HCT116 (cell line): ENCODE results near the gene CD300LD. TPM values are rescaled to one million over a fixed set of nuclear protein-coding genes. Genes with fewer than 3 reads are reported as not detected.

ENCODE experiments used
- ATAC-seq: fragments of 200-7000 bp; cut with Tn5 transposase; 2 replicates; pipeline ENCODE4 v1.9.1; 2020; ENCODE audit warnings: mild to moderate bottlenecking, moderate library complexity
- BruUV-seq: library from RNA; stranded (reverse); fragments of 400-500 nt; replicated peaks from 2 replicates; lab custom pipeline; 2021; lab: Mats Ljungman, UMichigan
- CTCF ChIA-PET: fragments of 300-600 bp; sonication (Branson Sonifier 250); formaldehyde crosslinking; loops from one replicate; lab custom pipeline; 2021; ENCODE audit warnings: antibody characterized with exemption; lab: Charles Lee
- POLR2A ChIA-PET: fragments of 300-600, 350-600 bp; sonication (Branson Sonifier 250); formaldehyde crosslinking; loops from one replicate; lab custom pipeline; 2021; ENCODE audit warnings: antibody characterized with exemption; lab: Charles Lee
- RAD21 ChIA-PET, 2 experiments: fragments of 300-600 bp; sonication (Branson Sonifier 250); formaldehyde crosslinking; loops; one replicate each; lab custom pipeline; 2023; ENCODE audit warnings: low total read pairs in 2 of 2; ENCODE audit not compliant: uncharacterized antibody in 2 of 2, unreplicated experiment in 2 of 2, low non-redundant PET in 1 of 2; lab: Charles Lee
- DNase-seq: peaks from one replicate; pipeline ENCODE4 v3.0.0-alpha.2; 2010; ENCODE audit warnings: low read depth, low spot score
- H2AFZ ChIP-seq: fragments of 200-600 bp; shearing (Covaris generic), sonication (generic); 2 replicates; pipeline ENCODE4 v1.6.1; 2017; ENCODE audit warnings: low read depth, mixed run types, mixed read lengths, antibody characterized with exemption, low read length; ENCODE audit not compliant: poor library complexity, severe bottlenecking
- H3K27ac ChIP-seq: 2 replicates; pipeline ENCODE4 v1.5.1; 2012; ENCODE audit warnings: low read depth, low read length
- H3K27me3 ChIP-seq: fragments of 200-600 bp; sonication (generic); 2 replicates; pipeline ENCODE4 v1.6.1; 2016; ENCODE audit warnings: mixed run types, low read length, mixed read lengths; ENCODE audit not compliant: insufficient read depth
- H3K36me3 ChIP-seq, 2 experiments: fragments of 200-500 bp in 1 of 2; fragments of 200-600 bp in 1 of 2; sonication (Bioruptor generic) in 1 of 2; sonication (generic) in 1 of 2; 2 replicates each; pipeline versions ENCODE4 v1.5.1 to v1.6.1; 2014 to 2016; ENCODE audit warnings: low read length in 2 of 2, inconsistent platforms in 1 of 2, mixed read lengths in 1 of 2, mixed run types in 1 of 2; ENCODE audit not compliant: insufficient read depth in 2 of 2, control insufficient read depth in 1 of 2
- H3K4me1 ChIP-seq, 2 experiments: fragments of 200-600 bp in 1 of 2; sonication (generic) in 1 of 2; 2 replicates each; pipeline versions ENCODE4 v1.5.1 to v1.6.1; 2012 to 2017; ENCODE audit warnings: low read length in 2 of 2, inconsistent platforms in 1 of 2, mild to moderate bottlenecking in 1 of 2, mixed read lengths in 1 of 2, mixed run types in 1 of 2, moderate library complexity in 1 of 2; ENCODE audit not compliant: insufficient read depth in 2 of 2, control insufficient read depth in 1 of 2
- H3K4me2 ChIP-seq: fragments of 200-600 bp; sonication (generic); 2 replicates; pipeline ENCODE4 v1.6.1; 2017; ENCODE audit warnings: mixed run types, low read length, mixed read lengths
- H3K4me3 ChIP-seq, 2 experiments: fragments of 200-600 bp in 1 of 2; sonication (generic) in 1 of 2; replicated peaks in 1 of 2; 2 replicates each; pipeline ENCODE4 v1.5.1; 2011 to 2016; ENCODE audit warnings: low read length in 2 of 2, control low read depth in 1 of 2, low read depth in 1 of 2, mild to moderate bottlenecking in 1 of 2, mixed read lengths in 1 of 2, mixed run types in 1 of 2
- H3K79me2 ChIP-seq: fragments of 200-600 bp; sonication (generic); 2 replicates; pipeline ENCODE4 v1.6.1; 2017; ENCODE audit warnings: mild to moderate bottlenecking, mixed run types, low read length, moderate library complexity, mixed read lengths; ENCODE audit not compliant: insufficient read depth
- H3K9ac ChIP-seq: fragments of 200-600 bp; sonication (generic); 2 replicates; pipeline ENCODE4 v1.6.1; 2016; ENCODE audit warnings: low read length, mixed read lengths
- H3K9me2 ChIP-seq: fragments of 200-600 bp; sonication (generic), shearing (Covaris generic); 2 replicates; pipeline ENCODE4 v1.6.1; 2017; ENCODE audit warnings: mixed run types, mild to moderate bottlenecking, moderate library complexity; ENCODE audit not compliant: insufficient read depth
- H3K9me3 ChIP-seq, 2 experiments: fragments of 200-500 bp in 1 of 2; fragments of 200-600 bp in 1 of 2; sonication (Bioruptor generic) in 1 of 2; sonication (generic) in 1 of 2; 2 replicates each; pipeline ENCODE4 v1.6.1; 2014 to 2017; ENCODE audit warnings: low read length in 2 of 2, mixed read lengths in 2 of 2, inconsistent platforms in 1 of 2, low read depth in 1 of 2, mild to moderate bottlenecking in 1 of 2, mixed run types in 1 of 2, moderate library complexity in 1 of 2; ENCODE audit not compliant: control insufficient read depth in 1 of 2, insufficient read depth in 1 of 2
- H4K20me1 ChIP-seq: fragments of 200-600 bp; sonication (generic), shearing (Covaris generic); 2 replicates; pipeline ENCODE4 v1.6.1; 2017; ENCODE audit warnings: mixed run types, mild to moderate bottlenecking, moderate library complexity; ENCODE audit not compliant: insufficient read depth
- EGR1 ChIP-seq: IDR thresholded peaks from 2 replicates; pipeline ENCODE4 v1.6.1; 2012; ENCODE audit warnings: low read depth
- EZH2 ChIP-seq: fragments of 200-600 bp; sonication (generic); IDR thresholded peaks from 2 replicates; pipeline ENCODE4 v1.6.1; 2017; ENCODE audit warnings: antibody characterized with exemption, mixed run types
- EZH2phosphoT487 ChIP-seq: fragments of 200-600 bp; IDR thresholded peaks from 2 replicates; pipeline ENCODE4 v1.6.1; 2018; ENCODE audit warnings: antibody characterized with exemption, borderline replicate concordance
- JUND ChIP-seq: IDR thresholded peaks from 2 replicates; pipeline ENCODE4 v1.6.1; 2012
- POLR2AphosphoS5 ChIP-seq: IDR thresholded peaks from 2 replicates; pipeline ENCODE4 v1.6.1; 2011; ENCODE audit warnings: mild to moderate bottlenecking, low read depth, low read length, moderate library complexity
- SIN3A ChIP-seq: IDR thresholded peaks from 2 replicates; pipeline ENCODE4 v1.6.1; 2012; ENCODE audit warnings: low read depth
- SRF ChIP-seq: IDR thresholded peaks from 2 replicates; pipeline ENCODE4 v1.6.1; 2012; ENCODE audit warnings: low read depth
- ZNF274 ChIP-seq: fragments of 200-500 bp; sonication (Bioruptor generic); IDR thresholded peaks from 2 replicates; pipeline ENCODE4 v1.6.1; 2014; ENCODE audit warnings: mild to moderate bottlenecking, low read depth, low read length, inconsistent platforms
- intact Hi-C: fragments of 100-400 bp; cut with micrococcal nuclease; formaldehyde crosslinking; loops from 2 replicates; pipeline ENCODE4 v1.10.0; 2022
- total RNA-seq: library from RNA; stranded (reverse); gene quantifications from one replicate; pipeline ENCODE4 v1.2.1, GENCODE V29; 2021; ENCODE audit not compliant: unreplicated experiment
- TF ChIP-seq, protein P1 (sequence below), 3 experiments: fragments of 200-600 bp in 1 of 3; sonication (generic) in 1 of 3; IDR thresholded peaks in 2 of 3; conservative IDR thresholded peaks in 1 of 3; 2 replicates each; pipeline ENCODE4 v1.5.1; 2012 to 2017; ENCODE audit warnings: low read depth in 2 of 3, low read length in 2 of 3, antibody characterized with exemption in 1 of 3, borderline replicate concordance in 1 of 3, control low read depth in 1 of 3, mild to moderate bottlenecking in 1 of 3, mixed read lengths in 1 of 3, mixed run types in 1 of 3, moderate library complexity in 1 of 3; ENCODE audit not compliant: insufficient read depth in 1 of 3
- TF ChIP-seq, protein P2 (sequence below): IDR thresholded peaks from 2 replicates; pipeline ENCODE4 v1.6.1; 2012
- TF ChIP-seq, protein P3 (sequence below): IDR thresholded peaks from 2 replicates; pipeline ENCODE4 v1.6.1; 2012; ENCODE audit warnings: low read depth

CD300LD gene
- total RNA-seq, 1 experiment from 2014 or later = not detected

DNA sequence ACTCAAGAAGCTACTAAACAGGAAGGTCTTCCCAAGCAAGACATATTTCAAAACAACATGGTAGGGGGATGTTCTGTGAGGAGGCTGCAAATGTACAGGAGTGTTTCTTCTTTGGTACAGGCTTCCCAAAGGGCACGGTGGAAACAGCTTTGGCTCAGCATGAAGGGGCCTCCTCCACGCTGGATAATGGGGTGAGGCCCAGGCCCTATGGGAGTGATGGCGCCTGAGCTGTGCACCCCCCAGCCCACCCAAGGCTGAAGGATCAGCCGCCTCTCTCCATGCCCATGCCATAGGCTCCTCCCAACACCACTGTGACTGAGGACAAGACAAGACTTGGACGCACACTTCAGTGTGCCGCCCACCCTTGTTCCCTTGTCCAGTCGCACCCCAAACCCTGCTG is 24.6 kb upstream of the CD300LD start:
- H3K27me3 ChIP-seq = peaks cover 86% of the 10 kb centered on the region
- BruUV-seq = no TSS peak
- H3K9ac ChIP-seq = no peak overlapping the region
- H2AFZ ChIP-seq = no peak overlapping the region
- POLR2A ChIA-PET = interaction anchor here (1.0 kb wide), 1 partner anchor 13 kb away, joined by 3 read pairs; no protein-coding TSS in a partner anchor
- H3K4me2 ChIP-seq = no peak overlapping the region
- CTCF ChIA-PET = no interaction called here
- no peaks in the 10 kb centered on the region for H3K79me2 ChIP-seq
- no peak overlapping the region for H3K4me3 ChIP-seq
- no peaks in the 10 kb centered on the region for H3K4me1 ChIP-seq
- H3K9me3 ChIP-seq = no peaks in the 10 kb centered on the region
- no peaks in the 10 kb centered on the region for H3K36me3 ChIP-seq
- no peak overlapping the region for H3K27ac ChIP-seq
- TF ChIP-seq SRF (no peak), POLR2AphosphoS5 (no peak), EZH2 (no peak), EZH2phosphoT487 (no peak), EGR1 (no peak), SIN3A (no peak), ZNF274 (no peak), JUND (no peak)
- TF ChIP-seq, protein P1, sequence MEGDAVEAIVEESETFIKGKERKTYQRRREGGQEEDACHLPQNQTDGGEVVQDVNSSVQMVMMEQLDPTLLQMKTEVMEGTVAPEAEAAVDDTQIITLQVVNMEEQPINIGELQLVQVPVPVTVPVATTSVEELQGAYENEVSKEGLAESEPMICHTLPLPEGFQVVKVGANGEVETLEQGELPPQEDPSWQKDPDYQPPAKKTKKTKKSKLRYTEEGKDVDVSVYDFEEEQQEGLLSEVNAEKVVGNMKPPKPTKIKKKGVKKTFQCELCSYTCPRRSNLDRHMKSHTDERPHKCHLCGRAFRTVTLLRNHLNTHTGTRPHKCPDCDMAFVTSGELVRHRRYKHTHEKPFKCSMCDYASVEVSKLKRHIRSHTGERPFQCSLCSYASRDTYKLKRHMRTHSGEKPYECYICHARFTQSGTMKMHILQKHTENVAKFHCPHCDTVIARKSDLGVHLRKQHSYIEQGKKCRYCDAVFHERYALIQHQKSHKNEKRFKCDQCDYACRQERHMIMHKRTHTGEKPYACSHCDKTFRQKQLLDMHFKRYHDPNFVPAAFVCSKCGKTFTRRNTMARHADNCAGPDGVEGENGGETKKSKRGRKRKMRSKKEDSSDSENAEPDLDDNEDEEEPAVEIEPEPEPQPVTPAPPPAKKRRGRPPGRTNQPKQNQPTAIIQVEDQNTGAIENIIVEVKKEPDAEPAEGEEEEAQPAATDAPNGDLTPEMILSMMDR (IDR thresholded peaks at IDR 0.05 in 2 of 3, conservative IDR thresholded peaks at IDR 0.05 in 1 of 3; ENCODE audit: borderline replicate concordance in 1 of 3, insufficient read depth in 1 of 3, low read depth in 2 of 3, low read length in 2 of 3) = no peak
- TF ChIP-seq, protein P2, sequence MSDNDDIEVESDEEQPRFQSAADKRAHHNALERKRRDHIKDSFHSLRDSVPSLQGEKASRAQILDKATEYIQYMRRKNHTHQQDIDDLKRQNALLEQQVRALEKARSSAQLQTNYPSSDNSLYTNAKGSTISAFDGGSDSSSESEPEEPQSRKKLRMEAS = no peak
- TF ChIP-seq, protein P3, sequence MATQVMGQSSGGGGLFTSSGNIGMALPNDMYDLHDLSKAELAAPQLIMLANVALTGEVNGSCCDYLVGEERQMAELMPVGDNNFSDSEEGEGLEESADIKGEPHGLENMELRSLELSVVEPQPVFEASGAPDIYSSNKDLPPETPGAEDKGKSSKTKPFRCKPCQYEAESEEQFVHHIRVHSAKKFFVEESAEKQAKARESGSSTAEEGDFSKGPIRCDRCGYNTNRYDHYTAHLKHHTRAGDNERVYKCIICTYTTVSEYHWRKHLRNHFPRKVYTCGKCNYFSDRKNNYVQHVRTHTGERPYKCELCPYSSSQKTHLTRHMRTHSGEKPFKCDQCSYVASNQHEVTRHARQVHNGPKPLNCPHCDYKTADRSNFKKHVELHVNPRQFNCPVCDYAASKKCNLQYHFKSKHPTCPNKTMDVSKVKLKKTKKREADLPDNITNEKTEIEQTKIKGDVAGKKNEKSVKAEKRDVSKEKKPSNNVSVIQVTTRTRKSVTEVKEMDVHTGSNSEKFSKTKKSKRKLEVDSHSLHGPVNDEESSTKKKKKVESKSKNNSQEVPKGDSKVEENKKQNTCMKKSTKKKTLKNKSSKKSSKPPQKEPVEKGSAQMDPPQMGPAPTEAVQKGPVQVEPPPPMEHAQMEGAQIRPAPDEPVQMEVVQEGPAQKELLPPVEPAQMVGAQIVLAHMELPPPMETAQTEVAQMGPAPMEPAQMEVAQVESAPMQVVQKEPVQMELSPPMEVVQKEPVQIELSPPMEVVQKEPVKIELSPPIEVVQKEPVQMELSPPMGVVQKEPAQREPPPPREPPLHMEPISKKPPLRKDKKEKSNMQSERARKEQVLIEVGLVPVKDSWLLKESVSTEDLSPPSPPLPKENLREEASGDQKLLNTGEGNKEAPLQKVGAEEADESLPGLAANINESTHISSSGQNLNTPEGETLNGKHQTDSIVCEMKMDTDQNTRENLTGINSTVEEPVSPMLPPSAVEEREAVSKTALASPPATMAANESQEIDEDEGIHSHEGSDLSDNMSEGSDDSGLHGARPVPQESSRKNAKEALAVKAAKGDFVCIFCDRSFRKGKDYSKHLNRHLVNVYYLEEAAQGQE = no peak
- no peak for ATAC-seq
- H4K20me1 ChIP-seq = no peaks in the 10 kb centered on the region
- RAD21 ChIA-PET = no interaction called here
- H3K9me2 ChIP-seq = no peaks in the 10 kb centered on the region
- no peak for DNase-seq
- intact Hi-C loops = no loop called here
